Stimulated activated CD4-positive, alpha-beta T cell treated with anti-CD3 and anti-CD28 coated beads, Interleukin-12 subunit alpha, Interleukin-12 subunit beta, amount 100 ng/mL, for 24 hours (primary cell): ENCODE data around the gene SUN5.
"Not testable (repeated sequence)": the region's sequence is repeated elsewhere in the genome, so short reads cannot be mapped to it uniquely, and the experiment has no call there.

ENCODE experiments used
- DNase-seq, 2 experiments: peaks; one replicate each; pipeline ENCODE4 v3.0.0-alpha.2; 2020; ENCODE audit warnings: low read depth in 2 of 2

Gene SUN5, protein sequence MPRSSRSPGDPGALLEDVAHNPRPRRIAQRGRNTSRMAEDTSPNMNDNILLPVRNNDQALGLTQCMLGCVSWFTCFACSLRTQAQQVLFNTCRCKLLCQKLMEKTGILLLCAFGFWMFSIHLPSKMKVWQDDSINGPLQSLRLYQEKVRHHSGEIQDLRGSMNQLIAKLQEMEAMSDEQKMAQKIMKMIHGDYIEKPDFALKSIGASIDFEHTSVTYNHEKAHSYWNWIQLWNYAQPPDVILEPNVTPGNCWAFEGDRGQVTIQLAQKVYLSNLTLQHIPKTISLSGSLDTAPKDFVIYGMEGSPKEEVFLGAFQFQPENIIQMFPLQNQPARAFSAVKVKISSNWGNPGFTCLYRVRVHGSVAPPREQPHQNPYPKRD

DNA sequence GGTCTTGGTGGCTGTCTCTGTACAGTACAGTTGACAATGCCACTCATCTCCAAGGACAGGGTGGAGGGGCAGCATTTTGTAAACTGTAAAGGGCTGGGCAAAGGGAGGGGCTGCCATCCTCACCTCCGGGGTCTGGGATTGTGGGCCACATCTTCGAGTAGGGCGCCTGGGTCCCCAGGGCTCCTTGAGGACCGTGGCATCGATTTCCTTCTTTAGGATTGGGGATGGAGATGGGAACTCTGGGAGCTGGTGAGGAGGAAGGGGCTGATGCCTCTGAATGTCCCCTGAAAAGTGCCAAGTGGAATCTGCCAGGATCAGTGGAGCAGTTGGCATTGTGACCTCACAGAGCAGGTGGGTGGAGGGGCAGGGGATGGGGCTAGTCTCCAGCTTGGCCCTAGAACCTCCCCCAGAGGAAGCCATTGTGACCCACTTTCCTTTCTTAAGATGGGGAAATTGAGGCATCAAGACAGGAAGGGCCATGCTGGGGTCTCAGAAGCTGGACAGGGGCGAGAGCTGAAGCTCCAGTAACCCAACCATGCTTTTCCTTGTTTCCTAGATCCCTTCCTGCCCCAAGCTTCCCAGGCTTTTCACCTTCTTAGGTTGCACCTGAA, at the start of gene SUN5:
TSS of gene SUN5 (minus strand) at position 293 of the 611 bp plus-strand sequence. CDS start at position 200, 93 bp downstream.
- DNase-seq: no peak

DNA sequence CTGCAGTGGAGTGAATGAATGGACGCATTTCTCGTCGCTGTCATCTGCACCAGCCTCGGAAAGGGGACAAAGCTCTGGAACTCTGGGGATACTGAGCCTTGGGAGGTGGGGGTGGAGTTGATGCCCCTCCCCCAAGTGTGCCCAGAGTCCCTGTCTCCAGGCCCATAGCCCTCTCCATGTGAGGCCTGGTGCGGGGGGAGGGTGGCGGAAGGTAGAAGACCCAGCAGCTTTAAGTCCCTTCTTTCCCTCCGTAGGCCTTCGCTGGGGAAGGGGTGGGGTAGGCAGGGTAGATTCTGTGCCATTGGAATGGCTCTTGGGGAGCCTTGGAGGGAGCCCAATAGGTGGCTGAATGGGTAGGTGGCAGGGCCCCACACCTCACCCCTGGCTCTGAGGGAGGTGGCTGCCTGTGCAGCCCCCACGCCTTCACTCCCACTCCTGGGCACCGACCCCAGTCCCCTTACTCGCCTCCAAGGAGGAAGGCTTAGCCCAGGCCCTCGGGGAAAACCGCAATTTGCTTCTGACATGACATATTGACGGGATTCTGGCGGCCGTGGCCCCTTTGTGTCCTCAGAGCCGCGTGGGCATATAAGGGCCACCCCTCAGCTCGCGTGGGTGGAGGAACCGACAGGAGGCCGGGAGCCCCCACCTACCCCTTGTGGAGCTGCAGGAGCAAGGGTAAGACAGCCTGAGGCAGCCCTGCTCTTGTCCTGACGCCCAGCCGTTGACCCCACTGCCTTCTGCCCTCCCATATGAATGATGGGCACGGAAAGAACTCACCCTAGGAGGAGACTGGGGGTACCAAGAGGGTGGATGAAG, 49.3 kb upstream of the SUN5 start, which contains the start of gene BPIFB3:
TSS of gene BPIFB3 (plus strand) at position 613 of the 816 bp plus-strand sequence. CDS start 1,533 bp downstream, outside the sequence.
- DNase-seq: no peak

DNA sequence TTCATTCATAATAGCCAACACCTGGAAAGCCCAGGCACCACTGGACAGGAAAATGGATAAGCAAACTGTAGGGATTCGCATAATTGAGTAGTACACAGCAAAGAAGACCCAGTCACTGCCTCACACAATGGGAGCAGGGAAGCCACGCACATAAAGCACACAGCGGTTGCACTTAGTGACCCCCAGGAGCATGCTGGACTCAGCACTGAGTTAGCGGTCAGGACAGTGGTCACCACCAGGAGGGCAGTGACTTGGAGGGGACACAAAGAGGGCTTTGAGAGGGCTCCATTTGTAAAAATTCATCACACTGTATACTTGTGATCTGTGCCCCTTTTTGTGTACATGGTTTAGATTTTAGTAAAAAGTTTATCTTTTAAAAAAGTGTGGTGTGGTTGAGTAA, 47.1 kb upstream of the SUN5 start:
- no peak for DNase-seq

DNA sequence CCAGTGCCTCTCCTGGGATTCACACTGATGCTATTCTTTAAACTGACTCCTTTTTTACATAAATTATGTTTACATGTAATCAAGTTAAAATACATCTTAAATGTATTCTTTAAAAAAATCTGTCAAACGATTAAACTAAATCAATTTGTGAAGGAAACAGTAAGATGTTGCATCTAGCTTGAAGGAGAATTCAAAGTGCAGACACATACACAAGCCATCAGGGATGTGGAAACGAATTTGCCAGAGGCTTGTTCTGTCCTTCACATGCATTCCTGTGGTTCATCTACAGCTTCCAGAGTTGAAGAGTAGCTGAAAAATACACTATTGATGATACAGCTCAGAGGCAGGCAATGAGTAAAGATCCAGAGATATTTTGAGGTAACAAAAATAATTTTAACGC, 42.2 kb upstream of the SUN5 start:
- no peak for DNase-seq

- DNase-seq: not testable (repeated sequence)
Observed at GRCh38 chr20:33045129-33045721, 41.0 kb upstream of the SUN5 start.

- DNase-seq: no peak
Observed at GRCh38 chr20:33043731-33044181, 39.5 kb upstream of the SUN5 start.

GRCh38 chr20:33042983-33043730, 38.9 kb upstream of the SUN5 start:
- no peak for DNase-seq

- no peak for DNase-seq
Observed at GRCh38 chr20:33042430-33042829, 38.2 kb upstream of the SUN5 start.

- no peak for DNase-seq
Observed at GRCh38 chr20:33038243-33038642, 34.0 kb upstream of the SUN5 start.

DNA sequence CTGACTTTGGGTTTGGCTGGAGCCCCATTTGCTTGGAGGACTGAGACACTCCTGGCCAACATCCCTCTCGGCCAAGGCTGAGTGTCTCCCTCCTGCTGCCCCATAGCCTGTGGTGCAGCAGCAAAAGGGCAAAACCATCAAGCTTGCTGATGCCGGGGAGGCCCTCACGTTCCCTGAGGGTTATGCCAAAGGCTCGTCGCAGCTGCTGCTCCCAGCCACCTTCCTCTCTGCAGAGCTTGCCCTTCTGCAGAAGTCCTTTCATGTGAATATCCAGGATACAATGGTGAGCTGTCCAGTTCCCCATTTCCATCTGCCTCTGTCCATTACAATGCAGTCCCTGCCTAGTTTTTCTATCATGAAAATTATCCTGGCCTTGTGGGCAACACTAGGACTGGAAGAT, 33.2 kb upstream of the SUN5 start:
- DNase-seq: no peak

DNA sequence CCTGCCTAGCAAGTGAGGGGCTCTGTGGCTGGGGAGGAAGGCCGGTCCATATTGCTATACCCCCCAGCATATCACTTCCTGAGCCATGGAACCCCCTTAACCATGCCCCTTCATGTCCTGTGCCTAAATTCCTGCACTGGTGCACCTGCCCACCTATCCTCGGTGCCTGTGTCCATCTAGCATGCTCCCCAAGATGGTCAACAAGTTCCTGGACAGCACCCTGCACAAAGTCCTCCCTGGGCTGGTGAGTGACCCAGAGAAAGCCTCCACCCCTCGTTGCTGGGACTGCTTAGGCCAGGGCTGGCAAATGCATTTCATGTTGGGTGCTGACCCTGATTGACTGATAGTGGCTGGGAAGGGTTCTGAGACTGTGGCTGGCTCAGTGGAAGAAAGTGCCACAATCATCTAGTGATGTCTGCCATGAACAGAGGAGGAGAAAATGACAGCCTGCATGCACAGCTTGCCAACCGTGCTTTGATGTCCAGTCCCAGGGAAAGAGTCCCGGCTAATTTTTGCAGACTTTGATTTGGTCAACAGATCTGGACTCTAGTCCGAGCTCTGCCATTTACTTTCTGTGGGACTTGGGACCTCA, 30.8 kb upstream of the SUN5 start:
- DNase-seq: no peak

GRCh38 chr20:33034115-33034514, 29.9 kb upstream of the SUN5 start:
- DNase-seq: no peak

GRCh38 chr20:33033381-33033780, 29.1 kb upstream of the SUN5 start:
- no peak for DNase-seq

GRCh38 chr20:33032555-33032954, 28.3 kb upstream of the SUN5 start:
- no peak for DNase-seq

- DNase-seq: no peak
Observed at GRCh38 chr20:33031531-33031930, 27.3 kb upstream of the SUN5 start, which contains the start of gene BPIFB6. TSS of gene BPIFB6 (plus strand) at chr20:33031648. CDS start at chr20:33031648, 0 bp downstream.

DNA sequence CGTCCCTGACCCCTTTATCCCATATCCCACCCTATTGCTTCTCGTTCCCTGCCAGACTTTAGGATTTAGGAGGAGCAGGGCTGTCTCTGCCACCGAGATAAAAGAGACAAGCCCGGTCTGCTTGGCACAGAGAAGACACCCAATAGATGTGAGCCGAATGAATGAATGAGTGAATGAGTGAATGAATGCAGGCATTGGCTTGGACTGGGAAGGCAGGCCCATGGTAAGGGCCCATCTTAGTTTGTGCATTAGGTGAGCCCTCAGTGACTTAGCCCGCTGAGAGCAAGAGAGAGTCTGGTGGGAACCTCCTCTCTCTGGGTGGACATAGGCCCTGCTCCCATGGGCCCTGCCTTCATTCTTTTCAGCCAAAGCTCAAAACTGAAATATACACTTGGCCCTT, 26.3 kb upstream of the SUN5 start:
- no peak for DNase-seq

DNA sequence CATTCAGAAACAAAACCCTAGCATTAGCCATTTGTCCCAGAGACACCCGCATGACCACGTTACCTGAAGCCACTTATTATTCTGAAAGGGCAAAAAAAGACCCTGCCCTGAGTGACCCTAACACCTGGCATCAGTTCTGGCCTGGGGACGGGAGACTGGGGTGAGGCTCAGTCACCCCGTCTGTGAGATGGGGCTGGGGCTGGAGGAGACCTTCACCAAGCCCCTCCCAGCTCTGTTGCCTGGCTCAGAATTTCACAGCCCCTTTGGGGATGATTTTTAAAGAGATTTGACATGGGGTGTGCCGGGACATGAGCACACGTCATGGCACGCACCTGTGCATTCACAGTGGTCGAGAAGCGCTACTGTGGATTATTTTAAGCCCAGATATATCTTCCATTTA, 25.8 kb upstream of the SUN5 start:
- no peak for DNase-seq

GRCh38 chr20:33028875-33029274, 24.6 kb upstream of the SUN5 start:
- DNase-seq: no peak

GRCh38 chr20:33027769-33028751, 23.8 kb upstream of the SUN5 start:
- no peak for DNase-seq
